OCI-LY3 (cell line): ENCODE data around the gene MYL6B.

ENCODE experiments used
- H2AFZ ChIP-seq: fragments of 200-600, 300-600 bp; shearing (Covaris generic); 2 replicates; pipeline ENCODE4 v1.6.0; 2014; ENCODE audit warnings: antibody characterized with exemption, low read depth, low read length
- H3K27ac ChIP-seq: fragments of 200-600, 300-600 bp; sonication (generic); 2 replicates; pipeline ENCODE4 v1.5.1; 2014; ENCODE audit warnings: mild to moderate bottlenecking, low read length, moderate library complexity, mixed read lengths
- H3K27me3 ChIP-seq: fragments of 200-600, 300-600 bp; sonication (generic); 2 replicates; pipeline ENCODE4 v1.6.1; 2014; ENCODE audit warnings: low read depth, low read length, mixed read lengths
- H3K36me3 ChIP-seq: fragments of 200-600, 300-600 bp; sonication (generic); replicated peaks from 2 replicates; pipeline ENCODE3; 2014; ENCODE audit warnings: low read depth, low read length, mixed read lengths
- H3K4me1 ChIP-seq: fragments of 300-600, 200-600 bp; sonication (generic); 2 replicates; pipeline ENCODE4 v1.6.1; 2014; ENCODE audit warnings: low read length, mixed read lengths
- H3K4me2 ChIP-seq: fragments of 200-600, 300-600 bp; sonication (generic); 2 replicates; pipeline ENCODE4 v1.6.1; 2014; ENCODE audit warnings: low read length, mixed read lengths
- H3K4me3 ChIP-seq: fragments of 300-600, 200-600 bp; sonication (generic); 2 replicates; pipeline ENCODE4 v1.5.1; 2014; ENCODE audit warnings: antibody characterized with exemption, mild to moderate bottlenecking, low read length, moderate library complexity
- H3K79me2 ChIP-seq: fragments of 300-600, 200-600 bp; shearing (Covaris generic); 2 replicates; pipeline ENCODE4 v1.6.1; 2014; ENCODE audit warnings: mild to moderate bottlenecking, low read length, mixed read lengths
- H3K9ac ChIP-seq: fragments of 300-600, 200-600 bp; shearing (Covaris generic); 2 replicates; pipeline ENCODE4 v1.6.0; 2014; ENCODE audit warnings: mild to moderate bottlenecking, low read length, moderate library complexity
- H3K9me3 ChIP-seq: fragments of 200-600, 300-600 bp; shearing (Covaris generic); 2 replicates; pipeline ENCODE4 v1.6.1; 2014; ENCODE audit warnings: low read length, mixed read lengths; ENCODE audit not compliant: insufficient read depth
- H4K20me1 ChIP-seq: fragments of 200-600, 300-600 bp; sonication (generic); 2 replicates; pipeline ENCODE4 v1.6.1; 2016; ENCODE audit warnings: low read length, mixed read lengths; ENCODE audit not compliant: insufficient read depth
- EZH2phosphoT487 ChIP-seq: fragments of 200-600 bp; shearing (Covaris generic); IDR thresholded peaks from 2 replicates; pipeline ENCODE4 v1.6.1; 2018; ENCODE audit warnings: antibody characterized with exemption, mixed run types, low read depth
- TF ChIP-seq, protein P1 (sequence below): fragments of 200-600, 300-600 bp; sonication (generic); IDR thresholded peaks from 2 replicates; pipeline ENCODE4 v1.5.1; 2014; ENCODE audit warnings: antibody characterized with exemption, low read length, low read depth

The MYL6B gene

DNA sequence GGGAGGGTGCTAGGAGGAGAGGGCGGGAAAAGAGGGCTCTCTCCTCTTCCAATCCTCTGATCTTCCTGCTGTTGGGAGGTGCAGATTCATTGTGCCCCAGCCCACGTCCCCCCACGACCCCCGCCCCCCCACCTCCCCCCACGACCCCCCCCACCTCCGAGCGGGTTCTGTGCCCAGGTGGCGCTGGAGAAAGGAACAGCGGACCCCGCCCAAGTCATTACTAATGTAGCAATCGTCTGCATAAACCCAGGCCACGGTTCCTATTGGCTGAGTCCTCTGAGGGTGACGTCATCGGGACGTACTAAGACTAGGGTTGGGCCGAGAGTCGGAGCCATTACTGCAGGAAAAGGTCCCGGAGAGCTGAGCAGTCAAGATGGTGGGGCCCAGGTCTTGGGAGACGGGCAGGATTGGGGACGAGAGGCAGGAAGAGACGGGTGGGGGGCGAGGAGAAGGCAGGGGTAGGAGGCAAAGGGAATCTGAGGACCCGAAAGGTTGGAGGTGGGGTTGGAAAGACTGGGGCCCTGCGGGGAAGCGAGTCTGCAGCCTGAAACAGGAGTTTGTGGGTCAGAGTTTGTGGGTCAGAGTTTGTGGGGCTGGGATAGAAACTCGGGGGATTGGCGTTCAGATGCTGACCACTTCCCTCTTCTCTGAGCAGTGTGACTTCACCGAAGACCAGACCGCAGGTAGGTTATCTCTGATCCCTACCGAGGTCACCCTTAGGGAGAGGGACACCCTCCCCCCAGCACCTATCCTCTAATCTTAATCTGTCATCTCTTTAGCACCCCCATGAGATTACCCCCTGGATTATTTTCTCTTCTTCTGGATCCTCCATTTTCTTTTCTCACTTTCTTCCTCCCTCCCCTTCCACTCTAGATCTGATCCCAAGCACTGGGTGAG, 5.9 kb downstream of the MYL6B start, which contains the start of gene MYL6:
Gene MYL6, plus strand, starts transcription at position 331 of the 897 bp plus-strand sequence. Its CDS starts 43 bp downstream, at position 374.
- H3K4me2 ChIP-seq: peak within 1 kb of the TSS; percentile 91
- peaks cover 24% of the 10 kb centered on the region for H4K20me1 ChIP-seq
- no peaks in the 10 kb centered on the region for H3K9me3 ChIP-seq
- peak within 1 kb of the TSS; percentile 81 for H3K27ac ChIP-seq
- TF ChIP-seq, protein P1, sequence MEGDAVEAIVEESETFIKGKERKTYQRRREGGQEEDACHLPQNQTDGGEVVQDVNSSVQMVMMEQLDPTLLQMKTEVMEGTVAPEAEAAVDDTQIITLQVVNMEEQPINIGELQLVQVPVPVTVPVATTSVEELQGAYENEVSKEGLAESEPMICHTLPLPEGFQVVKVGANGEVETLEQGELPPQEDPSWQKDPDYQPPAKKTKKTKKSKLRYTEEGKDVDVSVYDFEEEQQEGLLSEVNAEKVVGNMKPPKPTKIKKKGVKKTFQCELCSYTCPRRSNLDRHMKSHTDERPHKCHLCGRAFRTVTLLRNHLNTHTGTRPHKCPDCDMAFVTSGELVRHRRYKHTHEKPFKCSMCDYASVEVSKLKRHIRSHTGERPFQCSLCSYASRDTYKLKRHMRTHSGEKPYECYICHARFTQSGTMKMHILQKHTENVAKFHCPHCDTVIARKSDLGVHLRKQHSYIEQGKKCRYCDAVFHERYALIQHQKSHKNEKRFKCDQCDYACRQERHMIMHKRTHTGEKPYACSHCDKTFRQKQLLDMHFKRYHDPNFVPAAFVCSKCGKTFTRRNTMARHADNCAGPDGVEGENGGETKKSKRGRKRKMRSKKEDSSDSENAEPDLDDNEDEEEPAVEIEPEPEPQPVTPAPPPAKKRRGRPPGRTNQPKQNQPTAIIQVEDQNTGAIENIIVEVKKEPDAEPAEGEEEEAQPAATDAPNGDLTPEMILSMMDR: no peak
- TF ChIP-seq EZH2phosphoT487: no peak
- peak within 1 kb of the TSS; percentile 90 for H3K4me3 ChIP-seq
- no peaks in the 10 kb centered on the region for H3K27me3 ChIP-seq
- H3K4me1 ChIP-seq: peaks cover 24% of the 10 kb centered on the region
- H3K79me2 ChIP-seq: peaks cover 29% of the 10 kb centered on the region
- H3K36me3 ChIP-seq: peaks cover 46% of the 10 kb centered on the region
- peak within 1 kb of the TSS; percentile 99 for H3K9ac ChIP-seq
- H2AFZ ChIP-seq: no peak within 1 kb of the TSS

- no peak overlapping the region for H2AFZ ChIP-seq
- H3K36me3 ChIP-seq: peaks cover 53% of the 10 kb centered on the region
- peak overlapping the region; percentile 99 for H3K9ac ChIP-seq
- H3K27me3 ChIP-seq: no peaks in the 10 kb centered on the region
- H4K20me1 ChIP-seq: peaks cover 24% of the 10 kb centered on the region
- TF ChIP-seq EZH2phosphoT487: no peak
- TF ChIP-seq, protein P1: no peak
- peak overlapping the region; percentile 91 for H3K4me2 ChIP-seq
- peaks cover 21% of the 10 kb centered on the region for H3K4me1 ChIP-seq
- H3K4me3 ChIP-seq: peak overlapping the region; percentile 90
- H3K27ac ChIP-seq: peak overlapping the region; percentile 81
- H3K79me2 ChIP-seq: peaks cover 29% of the 10 kb centered on the region
- H3K9me3 ChIP-seq: no peaks in the 10 kb centered on the region
These were observed 6.6 kb downstream of the MYL6B start for GRCh38 chr12:56158926-56159461.

GRCh38 chr12:56159482-56160192, 7.2 kb downstream of the MYL6B start:
- peak overlapping the region; percentile 99 for H3K9ac ChIP-seq
- peaks cover 21% of the 10 kb centered on the region for H3K4me1 ChIP-seq
- peaks cover 58% of the 10 kb centered on the region for H3K36me3 ChIP-seq
- no peaks in the 10 kb centered on the region for H3K27me3 ChIP-seq
- H3K4me3 ChIP-seq: peak overlapping the region; percentile 90
- H3K4me2 ChIP-seq: peak overlapping the region; percentile 91
- H2AFZ ChIP-seq: no peak overlapping the region
- peaks cover 24% of the 10 kb centered on the region for H4K20me1 ChIP-seq
- no peak for TF ChIP-seq EZH2phosphoT487
- TF ChIP-seq, protein P1: no peak
- H3K27ac ChIP-seq: peak overlapping the region; percentile 81
- H3K9me3 ChIP-seq: no peaks in the 10 kb centered on the region
- H3K79me2 ChIP-seq: peaks cover 29% of the 10 kb centered on the region
